BJ (cell line): ENCODE measurements around the gene KLF16. TPM values are rescaled to one million over a fixed set of nuclear protein-coding genes. Genes with fewer than 3 reads are reported as not detected.
A peak's percentile ranks its signal among the peaks of the same experiment; 100 is the strongest.

Experiments
- CTCF ChIA-PET: fragments of 350-600 bp; formaldehyde crosslinking; extraction: SDS; loops from one replicate; lab custom pipeline; 2021; ENCODE audit warnings: antibody characterized with exemption, inconsistent platforms; lab: Yijun Ruan, JAX
- POLR2A ChIA-PET: fragments of 300-600 bp; sonication (Branson Sonifier 250); formaldehyde crosslinking; extraction: SDS; loops from one replicate; lab custom pipeline; 2021; ENCODE audit warnings: antibody characterized with exemption; lab: Charles Lee
- DNase-seq: peaks from one replicate; pipeline ENCODE4 v3.0.0-alpha.2; 2011; ENCODE audit warnings: low read depth
- H3K27me3 ChIP-seq: 2 replicates; pipeline ENCODE4 v1.6.0; 2011; ENCODE audit warnings: low read length; ENCODE audit not compliant: control insufficient read depth, insufficient read depth
- H3K36me3 ChIP-seq: 2 replicates; pipeline ENCODE4 v1.5.1; 2011; ENCODE audit warnings: low read length; ENCODE audit not compliant: control insufficient read depth, insufficient read depth
- H3K4me3 ChIP-seq: 2 replicates; pipeline ENCODE4 v1.5.1; 2011; ENCODE audit warnings: low read depth, mild to moderate bottlenecking, control low read depth, low read length
- polyA plus RNA-seq: library from polyadenylated mRNA; depleted of rRNA; stranded (reverse); fragments of >200 nt; gene quantifications from 2 replicates; pipeline ENCODE4 v1.2.3, GENCODE V29; 2011
- TF ChIP-seq, protein P1 (sequence below): IDR thresholded peaks from 2 replicates; pipeline ENCODE4 v1.5.1; 2011; ENCODE audit warnings: low read depth, mild to moderate bottlenecking, control low read depth, inconsistent platforms, low read length, moderate library complexity; ENCODE audit not compliant: insufficient read depth

Gene KLF16
- polyA plus RNA-seq, 1 experiment, result 5.7 TPM

DNA sequence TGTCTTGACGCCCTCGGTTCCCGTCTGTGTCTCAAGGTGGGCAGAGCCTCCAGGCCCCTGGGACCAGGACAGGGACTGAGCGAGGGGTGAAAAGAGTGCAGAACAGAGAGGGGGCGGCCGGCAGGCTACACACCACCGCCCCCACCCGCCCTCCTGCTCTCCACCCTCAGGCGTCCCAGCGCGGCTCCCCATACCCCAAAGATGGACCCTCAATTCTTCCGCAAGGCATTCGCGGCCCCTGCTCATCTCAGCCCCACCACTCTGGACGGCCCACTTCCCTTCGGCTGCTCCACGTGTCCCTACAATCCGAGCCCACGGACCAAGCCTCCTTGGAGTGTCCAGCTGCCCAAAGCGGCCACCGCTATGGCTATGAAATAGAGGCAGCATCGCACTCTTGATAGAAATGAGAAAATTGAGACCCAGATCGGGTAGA is 1.8 kb downstream of the KLF16 start:
- ChIA-PET CTCF (no interaction called here), POLR2A (no interaction called here)
- DNase-seq, result no peak

DNA sequence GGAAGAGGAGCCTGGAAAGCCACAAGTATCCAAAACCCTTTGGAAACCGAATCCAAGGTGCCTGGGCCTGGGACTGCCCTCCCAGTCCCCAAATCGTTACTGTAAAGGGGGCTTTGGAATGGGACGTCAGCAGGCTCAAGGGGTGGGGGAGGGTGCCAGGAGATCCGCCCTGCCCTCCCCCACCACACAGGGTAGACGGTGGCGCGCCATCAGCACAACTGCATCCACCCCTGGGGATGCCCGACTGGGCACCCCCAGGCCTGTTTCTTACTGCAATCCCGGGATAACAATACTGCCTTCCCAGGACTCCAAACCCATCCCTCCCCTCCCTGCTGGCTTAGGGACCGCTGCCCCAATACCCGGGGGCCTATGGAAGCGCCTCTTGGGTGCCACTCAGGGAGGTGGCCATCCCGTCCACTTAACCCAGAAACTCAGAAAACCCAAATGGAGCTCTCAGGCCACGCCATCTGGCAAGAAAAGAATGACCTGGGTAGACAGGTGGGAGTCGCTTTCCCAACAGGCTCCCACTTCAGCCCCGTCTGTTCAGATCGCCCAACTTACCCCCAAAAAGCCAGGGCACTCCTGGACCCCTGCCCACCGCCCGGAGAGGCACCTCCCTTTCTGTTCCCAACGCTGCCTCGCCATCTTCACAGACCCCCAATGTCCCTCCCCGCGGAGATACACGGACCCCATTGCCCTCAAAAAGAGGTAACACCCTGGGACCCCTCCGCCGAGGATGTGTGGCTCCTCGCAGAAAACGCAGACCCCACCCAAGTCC is 2.4 kb downstream of the KLF16 start:
- ChIA-PET CTCF (interaction anchor here (1.3 kb wide), 1 partner anchor 23 kb away, joined by 3 read pairs; no protein-coding TSS in a partner anchor), POLR2A (no interaction called here)
- TF ChIP-seq, protein P1, sequence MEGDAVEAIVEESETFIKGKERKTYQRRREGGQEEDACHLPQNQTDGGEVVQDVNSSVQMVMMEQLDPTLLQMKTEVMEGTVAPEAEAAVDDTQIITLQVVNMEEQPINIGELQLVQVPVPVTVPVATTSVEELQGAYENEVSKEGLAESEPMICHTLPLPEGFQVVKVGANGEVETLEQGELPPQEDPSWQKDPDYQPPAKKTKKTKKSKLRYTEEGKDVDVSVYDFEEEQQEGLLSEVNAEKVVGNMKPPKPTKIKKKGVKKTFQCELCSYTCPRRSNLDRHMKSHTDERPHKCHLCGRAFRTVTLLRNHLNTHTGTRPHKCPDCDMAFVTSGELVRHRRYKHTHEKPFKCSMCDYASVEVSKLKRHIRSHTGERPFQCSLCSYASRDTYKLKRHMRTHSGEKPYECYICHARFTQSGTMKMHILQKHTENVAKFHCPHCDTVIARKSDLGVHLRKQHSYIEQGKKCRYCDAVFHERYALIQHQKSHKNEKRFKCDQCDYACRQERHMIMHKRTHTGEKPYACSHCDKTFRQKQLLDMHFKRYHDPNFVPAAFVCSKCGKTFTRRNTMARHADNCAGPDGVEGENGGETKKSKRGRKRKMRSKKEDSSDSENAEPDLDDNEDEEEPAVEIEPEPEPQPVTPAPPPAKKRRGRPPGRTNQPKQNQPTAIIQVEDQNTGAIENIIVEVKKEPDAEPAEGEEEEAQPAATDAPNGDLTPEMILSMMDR, result no peak
- no peaks in the 10 kb centered on the region for H3K36me3 ChIP-seq
- DNase-seq, result no peak
- H3K27me3 ChIP-seq, result no peaks in the 10 kb centered on the region
- peak overlapping the region; percentile 91 for H3K4me3 ChIP-seq

More for the DNA sequence above, 1.8 kb downstream of the KLF16 start:
- Histone ChIP-seq H3K36me3 (no peaks in the 10 kb centered on the region), H3K4me3 (peak overlapping the region; percentile 91), H3K27me3 (no peaks in the 10 kb centered on the region)
- TF ChIP-seq, protein P1, result no peak

DNA sequence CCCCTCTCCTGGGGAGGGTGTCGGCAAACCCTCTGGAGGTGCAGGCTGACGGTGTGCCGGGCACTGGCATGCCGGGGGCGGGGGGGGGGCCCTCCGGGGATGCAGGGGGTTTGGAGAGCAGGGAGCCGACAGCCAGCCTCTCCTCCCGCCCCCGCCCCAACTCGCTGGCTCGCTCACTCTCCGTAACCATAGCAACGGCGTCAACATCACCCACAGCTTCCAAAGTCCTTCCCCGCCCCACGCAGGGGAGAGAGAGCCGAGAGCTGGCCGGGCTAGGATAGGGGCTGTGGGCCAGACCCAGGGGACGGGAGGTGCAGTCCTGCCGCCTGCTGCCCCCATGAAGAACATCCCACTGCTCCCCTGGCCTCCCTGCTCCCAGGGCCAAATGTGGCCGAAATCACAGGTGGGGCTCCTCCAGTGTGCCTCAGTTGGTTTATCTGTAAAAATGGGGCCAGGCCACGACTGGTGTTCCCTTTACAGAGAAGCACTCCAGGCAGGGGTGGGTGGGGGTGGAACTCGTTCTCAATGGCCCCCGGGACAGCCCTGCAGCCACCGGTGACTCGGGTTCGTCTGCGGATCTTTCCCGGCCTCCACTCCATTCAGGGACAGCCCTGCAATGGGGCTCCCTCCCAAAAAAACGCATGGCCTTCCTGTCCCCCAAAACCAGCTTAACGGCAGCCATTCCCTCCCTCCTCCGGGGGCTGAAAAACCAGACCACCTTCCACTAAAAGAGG is 3.2 kb downstream of the KLF16 start:
- TF ChIP-seq, protein P1, result no peak; the same call in 1 of the 2 replicates
- no peaks in the 10 kb centered on the region for H3K27me3 ChIP-seq
- ChIA-PET POLR2A (no interaction called here), CTCF (interaction anchor here (0.6 to 1.3 kb wide), 3 partner anchors 17 to 87 kb away, joined by 3 to 5 read pairs (median 3); no protein-coding TSS in a partner anchor)
- H3K4me3 ChIP-seq, result peak overlapping the region; percentile 91
- no peaks in the 10 kb centered on the region for H3K36me3 ChIP-seq
- no peak for DNase-seq

DNA sequence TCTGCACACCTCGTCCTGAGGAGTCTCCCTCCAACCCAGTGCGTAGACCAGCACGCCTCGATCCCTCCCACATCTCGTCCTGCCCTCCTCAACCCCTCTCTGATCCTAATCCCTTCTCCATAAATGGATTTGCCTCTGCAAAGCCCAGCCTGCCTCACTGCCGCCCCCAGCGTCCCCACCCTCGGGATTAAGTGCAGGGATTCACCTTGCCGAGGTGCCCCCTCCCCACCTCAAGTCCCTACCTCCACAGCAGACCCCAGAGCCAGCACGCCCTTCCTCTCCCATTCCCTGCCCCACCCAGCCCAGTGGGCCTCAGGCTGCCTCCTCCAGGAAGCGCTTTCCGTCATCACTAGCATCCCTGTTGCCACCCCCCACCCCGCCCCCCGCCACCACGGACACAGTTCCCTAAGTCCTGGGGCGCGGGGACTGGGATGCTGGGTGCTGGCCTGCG is 4.0 kb downstream of the KLF16 start:
- peak overlapping the region; percentile 91; the same call in 1 of the 2 replicates for H3K4me3 ChIP-seq
- no peaks in the 10 kb centered on the region for H3K27me3 ChIP-seq
- no peaks in the 10 kb centered on the region for H3K36me3 ChIP-seq
- TF ChIP-seq, protein P1, result no peak
- CTCF ChIA-PET, result interaction anchor here (1.0 kb wide), 1 partner anchor 16 kb away, joined by 3 read pairs; no protein-coding TSS in a partner anchor
- DNase-seq, result no peak
- POLR2A ChIA-PET, result interaction anchor here (0.6 kb wide), 1 partner anchor 413 kb away, joined by 3 read pairs; no protein-coding TSS in a partner anchor
